Erythroblast (primary cell): ENCODE measurements around the gene FKBP2.

ENCODE experiments used
- GATA1 ChIP-seq: IDR thresholded peaks from 2 replicates; pipeline ENCODE4 v1.6.1; 2011; ENCODE audit warnings: low read depth, mild to moderate bottlenecking, control low read depth, low read length, moderate library complexity
- POLR2A ChIP-seq: IDR thresholded peaks from 2 replicates; pipeline ENCODE4 v1.6.1; 2011; ENCODE audit warnings: mild to moderate bottlenecking, low read length

DNA sequence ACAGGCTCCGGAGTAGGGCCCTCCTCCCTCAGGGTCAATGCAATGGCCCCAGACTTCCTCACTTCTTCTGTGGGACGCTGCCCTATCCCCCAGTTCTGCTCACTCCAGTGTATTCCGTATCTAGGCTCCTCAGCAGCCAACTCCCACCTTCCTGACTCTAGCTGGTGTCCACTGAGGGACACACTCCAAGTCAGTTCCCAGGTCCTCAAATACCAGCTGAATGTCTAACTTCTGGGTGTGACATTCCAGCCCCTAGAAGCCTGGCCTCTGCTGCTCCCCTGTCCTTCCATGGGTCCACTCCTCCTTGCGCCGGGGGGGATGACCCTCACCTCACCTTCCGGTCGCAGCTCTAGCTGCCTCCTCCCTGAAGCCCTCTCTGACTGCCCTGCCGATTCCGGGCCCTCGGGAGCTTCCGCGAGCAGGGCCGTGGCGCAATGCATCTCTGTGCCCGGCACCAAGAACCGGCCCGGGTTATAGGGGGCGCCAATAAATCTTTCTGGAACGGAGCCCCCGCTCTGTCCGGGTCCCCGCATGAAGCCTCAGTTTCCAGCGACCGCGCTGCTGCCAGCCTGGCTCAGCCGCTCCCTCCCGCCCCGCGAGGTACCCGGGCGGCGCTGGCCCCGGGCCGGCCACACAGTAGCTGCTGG, 28.1 kb downstream of the FKBP2 start:
- peak; percentile 33 for TF ChIP-seq POLR2A
- TF ChIP-seq GATA1 = no peak
